Liver (tissue), 9 donors: Measurements from ENCODE around the gene TNIP1. TPM values are rescaled to one million over a fixed set of nuclear protein-coding genes. Genes with fewer than 3 reads are reported as not detected.

Experiments used
- DNase-seq: peaks from one replicate; pipeline ENCODE4 v3.0.0-alpha.2; 2017; ENCODE audit warnings: low spot score
- H3K27ac ChIP-seq, 2 donors: one replicate each; pipeline ENCODE4 v1.7.0; 2013; ENCODE audit warnings: inconsistent platforms in 2 of 2, low read length in 2 of 2, control low read depth in 1 of 2, low read depth in 1 of 2, mild to moderate bottlenecking in 1 of 2
- H3K27me3 ChIP-seq, 4 donors: one replicate each; pipeline versions ENCODE4 v1.6.1 to v1.7.0; 2013; ENCODE audit warnings: low read length in 3 of 4, inconsistent platforms in 1 of 4, mild to moderate bottlenecking in 1 of 4, moderate library complexity in 1 of 4; ENCODE audit not compliant: control insufficient read depth in 4 of 4, insufficient read depth in 4 of 4
- H3K36me3 ChIP-seq, 4 donors: one replicate each; pipeline versions ENCODE4 v1.6.1 to v1.7.0; 2013; ENCODE audit warnings: low read length in 3 of 4, mild to moderate bottlenecking in 3 of 4, low read depth in 1 of 4, moderate library complexity in 1 of 4; ENCODE audit not compliant: control insufficient read depth in 4 of 4, insufficient read depth in 3 of 4
- H3K4me1 ChIP-seq, 4 donors: one replicate each; pipeline versions ENCODE4 v1.6.1 to v1.7.0; 2013; ENCODE audit warnings: low read length in 3 of 4, mild to moderate bottlenecking in 3 of 4, moderate library complexity in 1 of 4; ENCODE audit not compliant: control insufficient read depth in 4 of 4, insufficient read depth in 4 of 4
- H3K4me3 ChIP-seq, 3 donors: one replicate each; pipeline versions ENCODE4 v1.6.1 to v1.7.0; 2013; ENCODE audit warnings: low read length in 3 of 3, control low read depth in 1 of 3, low read depth in 1 of 3, mild to moderate bottlenecking in 1 of 3
- H3K9ac ChIP-seq, 2 donors: one replicate each; pipeline ENCODE4 v1.7.0; 2013; ENCODE audit warnings: low read length in 2 of 2, mild to moderate bottlenecking in 2 of 2, moderate library complexity in 2 of 2, control low read depth in 1 of 2, low read depth in 1 of 2
- H3K9me3 ChIP-seq, 4 donors: one replicate each; pipeline versions ENCODE4 v1.6.1 to v1.7.0; 2013; ENCODE audit warnings: low read length in 3 of 4; ENCODE audit not compliant: control insufficient read depth in 4 of 4
- CTCF ChIP-seq: fragments of 150-350 bp; IDR thresholded peaks from 2 replicates; pipeline ENCODE4 v1.5.1; 2017; ENCODE audit warnings: improper control_type of control experiment, low read depth, low read length; ENCODE audit not compliant: missing input control
- EGR1 ChIP-seq, 2 donors: IDR thresholded peaks; 2 replicates each; pipeline ENCODE4 v1.6.1; 2016 to 2018; ENCODE audit warnings: antibody characterized with exemption in 2 of 2, low read depth in 2 of 2
- FOXA2 ChIP-seq: IDR thresholded peaks from 2 replicates; pipeline ENCODE4 v1.6.1; 2016; ENCODE audit warnings: antibody characterized with exemption
- GABPA ChIP-seq, 2 donors: IDR thresholded peaks in 1 of 2; conservative IDR thresholded peaks in 1 of 2; 2 replicates each; pipeline ENCODE4 v1.6.1; 2016; ENCODE audit warnings: antibody characterized with exemption in 2 of 2, mild to moderate bottlenecking in 1 of 2, moderate library complexity in 1 of 2
- HNF4A ChIP-seq, 2 donors: conservative IDR thresholded peaks; 2 replicates each; pipeline ENCODE4 v1.6.1; 2016; ENCODE audit warnings: antibody characterized with exemption in 2 of 2, mild to moderate bottlenecking in 2 of 2
- JUND ChIP-seq, 2 donors: IDR thresholded peaks; 2 replicates each; pipeline ENCODE4 v1.6.1; 2016; ENCODE audit warnings: antibody characterized with exemption in 2 of 2
- MAX ChIP-seq: IDR thresholded peaks from 2 replicates; pipeline ENCODE4 v1.6.1; 2016; ENCODE audit warnings: antibody characterized with exemption
- NR2F2 ChIP-seq: IDR thresholded peaks from 2 replicates; pipeline ENCODE4 v1.6.1; 2016; ENCODE audit warnings: antibody characterized with exemption
- RAD21 ChIP-seq, 2 donors: IDR thresholded peaks; 2 replicates each; pipeline ENCODE4 v1.6.1; 2016; ENCODE audit warnings: antibody characterized with exemption in 2 of 2, mild to moderate bottlenecking in 2 of 2
- REST ChIP-seq: IDR thresholded peaks from 2 replicates; pipeline ENCODE4 v1.6.1; 2016; ENCODE audit warnings: antibody characterized with exemption, mild to moderate bottlenecking
- RXRA ChIP-seq, 2 donors: IDR thresholded peaks; 2 replicates each; pipeline ENCODE4 v1.6.1; 2017 to 2018; ENCODE audit warnings: antibody characterized with exemption in 2 of 2, mild to moderate bottlenecking in 1 of 2
- SP1 ChIP-seq: IDR thresholded peaks from 2 replicates; pipeline ENCODE4 v1.6.1; 2018; ENCODE audit warnings: antibody characterized with exemption, mild to moderate bottlenecking
- TAF1 ChIP-seq: conservative IDR thresholded peaks from 2 replicates; pipeline ENCODE4 v1.6.1; 2016; ENCODE audit warnings: antibody characterized with exemption, mild to moderate bottlenecking
- YY1 ChIP-seq: IDR thresholded peaks from 2 replicates; pipeline ENCODE4 v1.6.1; 2016; ENCODE audit warnings: antibody characterized with exemption, mild to moderate bottlenecking
- WGBS: extraction: QIAGEN DNeasy Blood & Tissue Kit; methylation state at CpG from one replicate; pipeline ENCODE4 v1.1.7; 2013; 5-methylcytosine and 5-hydroxymethylcytosine counted together
- polyA plus RNA-seq, 2 donors: library from polyadenylated mRNA; stranded (reverse) in 1 of 2; unstranded in 1 of 2; fragments of 200-250 nt in 1 of 2; fragments of >200 nt in 1 of 2; fragmentation: Nextera tagmentation in 1 of 2; extraction: Ambion mirVana in 1 of 2; gene quantifications; one replicate each; pipeline versions ENCODE4 v1.2.1 to v1.2.3, GENCODE V29; 2013 to 2015
- total RNA-seq, 2 donors: library from RNA; depleted of rRNA; stranded (reverse); fragments of >200 nt; gene quantifications; one replicate each; pipeline ENCODE4 v1.2.3, GENCODE V29; 2014
- TF ChIP-seq, protein P1 (sequence below): IDR thresholded peaks from 2 replicates; pipeline ENCODE4 v1.6.1; 2016; ENCODE audit warnings: antibody characterized with exemption
- donor health status: healthy.
- donor health status: healthy.
- donor health status: healthy.
- donor health status: healthy.
- donor health status: healthy.

Gene TNIP1
- total and polyA plus RNA-seq, 4 donors = 33.2 to 101 (median 48.0) TPM

DNA sequence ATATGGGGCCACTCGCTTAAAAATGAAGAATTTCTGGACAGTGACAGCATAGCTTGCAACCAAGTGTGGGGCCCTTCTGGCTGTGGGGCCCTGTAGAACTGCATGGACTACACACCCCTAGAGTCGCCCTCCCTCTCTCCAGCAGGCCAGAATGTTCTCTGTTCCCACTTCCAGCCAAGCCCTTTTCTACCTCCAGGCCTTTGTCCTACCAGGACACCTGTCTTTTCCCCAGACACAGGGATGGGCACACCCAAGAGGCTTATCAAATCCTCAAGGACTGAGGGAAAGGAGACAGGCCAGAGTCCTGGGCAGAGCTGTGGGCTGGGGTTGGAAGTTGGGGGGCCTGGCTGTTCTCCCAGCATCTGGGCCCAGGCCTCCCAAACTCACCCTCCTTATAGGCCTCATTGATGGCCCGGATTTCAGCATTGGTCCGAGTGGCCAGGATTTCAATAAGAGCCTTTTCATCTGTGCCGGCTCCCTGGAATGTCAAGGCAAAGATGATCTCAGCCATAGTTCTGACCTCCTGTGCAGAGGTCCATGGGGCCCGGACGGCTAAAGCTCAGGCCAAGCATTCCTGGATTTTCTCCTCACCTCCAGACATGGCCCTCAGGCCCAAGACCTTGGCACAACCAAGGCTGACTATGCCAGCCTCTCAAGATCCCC, 38.2 kb upstream of the TNIP1 start:
- DNase-seq = no peak
- Histone ChIP-seq H3K27me3 (no peaks in the 10 kb centered on the region), H3K36me3 (peaks cover 23 to 63% (median 50%) of the 10 kb centered on the region in 4 donors), H3K9me3 (no peaks in the 10 kb centered on the region), H3K4me3 (no peak overlapping the region), H3K27ac (no peak overlapping the region), H3K4me1 (peaks cover 0 to 6% (median 2%) of the 10 kb centered on the region in 4 donors), H3K9ac (no peak overlapping the region)
- 95% methylated on average over 7 of the region's 7 CpGs for WGBS
- TF ChIP-seq EGR1 (IDR thresholded peaks at IDR 0.05; ENCODE audit: low read depth in 2 of 2) (no peak), JUND (IDR thresholded peaks at IDR 0.05) (no peak)

DNA sequence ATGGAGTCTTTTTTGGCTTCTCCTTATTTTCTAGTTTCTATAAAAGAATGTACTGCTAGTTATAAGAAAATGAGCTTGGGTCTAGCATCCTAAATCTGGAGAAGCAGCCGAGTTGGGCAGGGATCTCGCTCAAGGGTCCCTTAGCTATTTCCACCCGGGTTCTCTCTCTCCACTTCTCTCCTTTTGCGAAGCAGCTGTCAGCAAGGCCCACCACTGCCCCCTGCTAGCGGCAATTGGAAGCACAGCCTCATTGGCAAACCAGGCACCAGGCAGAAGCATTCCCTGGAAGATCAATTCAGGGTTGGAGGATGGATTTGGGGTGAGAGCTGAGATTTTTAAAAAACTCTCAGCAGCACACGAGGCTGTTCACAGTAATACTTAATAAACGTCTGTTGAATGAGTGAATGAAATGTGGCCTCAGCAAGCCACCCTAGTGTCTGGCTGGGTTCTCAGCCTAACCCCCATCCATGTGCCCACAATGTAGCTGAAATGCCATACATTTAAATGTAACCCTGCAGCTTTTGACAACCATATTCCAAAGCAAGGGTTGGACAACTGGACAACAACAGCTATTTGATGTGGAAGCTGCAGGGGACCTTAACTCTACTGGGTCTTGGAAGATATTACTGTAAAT, 34.6 kb upstream of the TNIP1 start:
- TF ChIP-seq NR2F2 (no peak), CTCF (peak; percentile 95), RXRA (IDR thresholded peaks at IDR 0.05) (peak in 1 of 2 donors; percentile 51), RAD21 (IDR thresholded peaks at IDR 0.05) (peak; percentile 99)
- TF ChIP-seq, protein P1, sequence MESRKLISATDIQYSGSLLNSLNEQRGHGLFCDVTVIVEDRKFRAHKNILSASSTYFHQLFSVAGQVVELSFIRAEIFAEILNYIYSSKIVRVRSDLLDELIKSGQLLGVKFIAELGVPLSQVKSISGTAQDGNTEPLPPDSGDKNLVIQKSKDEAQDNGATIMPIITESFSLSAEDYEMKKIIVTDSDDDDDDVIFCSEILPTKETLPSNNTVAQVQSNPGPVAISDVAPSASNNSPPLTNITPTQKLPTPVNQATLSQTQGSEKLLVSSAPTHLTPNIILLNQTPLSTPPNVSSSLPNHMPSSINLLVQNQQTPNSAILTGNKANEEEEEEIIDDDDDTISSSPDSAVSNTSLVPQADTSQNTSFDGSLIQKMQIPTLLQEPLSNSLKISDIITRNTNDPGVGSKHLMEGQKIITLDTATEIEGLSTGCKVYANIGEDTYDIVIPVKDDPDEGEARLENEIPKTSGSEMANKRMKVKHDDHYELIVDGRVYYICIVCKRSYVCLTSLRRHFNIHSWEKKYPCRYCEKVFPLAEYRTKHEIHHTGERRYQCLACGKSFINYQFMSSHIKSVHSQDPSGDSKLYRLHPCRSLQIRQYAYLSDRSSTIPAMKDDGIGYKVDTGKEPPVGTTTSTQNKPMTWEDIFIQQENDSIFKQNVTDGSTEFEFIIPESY = no peak
- Histone ChIP-seq H3K27me3 (no peaks in the 10 kb centered on the region), H3K27ac (no peak overlapping the region), H3K36me3 (peaks cover 18 to 33% (median 28%) of the 10 kb centered on the region in 4 donors), H3K4me1 (peaks cover 0 to 2% (median 2%) of the 10 kb centered on the region in 4 donors), H3K9ac (no peak overlapping the region), H3K9me3 (no peaks in the 10 kb centered on the region), H3K4me3 (no peak overlapping the region)
- DNase-seq = peak; percentile 83
- WGBS = 4% methylated on average over 7 of the region's 7 CpGs

DNA sequence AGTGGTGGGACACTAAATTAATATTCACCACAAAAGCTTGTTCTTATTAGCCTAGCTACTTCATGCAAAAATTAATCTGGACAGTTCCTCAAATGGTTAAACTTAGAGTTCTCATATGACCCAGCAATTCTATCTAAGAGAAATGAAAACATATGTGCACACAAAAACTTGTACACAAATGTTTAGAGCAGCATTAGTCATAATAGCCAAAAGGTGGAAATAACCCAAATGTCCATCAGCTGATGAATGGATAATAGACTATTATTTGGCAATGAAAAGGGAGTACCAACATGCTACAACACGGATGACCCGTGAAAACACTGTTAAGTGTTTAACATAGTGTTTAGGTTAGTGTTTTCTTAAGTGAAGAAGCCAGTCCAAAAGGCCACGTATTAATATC, 32.8 kb upstream of the TNIP1 start:
- DNase-seq = no peak
- H3K9me3 ChIP-seq = no peaks in the 10 kb centered on the region
- no peak overlapping the region for H3K27ac ChIP-seq
- TF ChIP-seq REST (no peak), EGR1 (IDR thresholded peaks at IDR 0.05; ENCODE audit: low read depth in 2 of 2) (no peak), HNF4A (conservative IDR thresholded peaks at IDR 0.05) (no peak), GABPA (IDR thresholded peaks at IDR 0.05 in 1 of 2, conservative IDR thresholded peaks at IDR 0.05 in 1 of 2) (no peak), RXRA (IDR thresholded peaks at IDR 0.05) (no peak), YY1 (no peak), NR2F2 (no peak), FOXA2 (no peak), JUND (IDR thresholded peaks at IDR 0.05) (no peak), RAD21 (IDR thresholded peaks at IDR 0.05) (no peak), MAX (no peak), SP1 (no peak), CTCF (no peak), TAF1 (no peak)
- H3K27me3 ChIP-seq = no peaks in the 10 kb centered on the region
- H3K4me1 ChIP-seq = peaks cover under 1 to 10% (median 9%) of the 10 kb centered on the region in 4 donors
- H3K9ac ChIP-seq = no peak overlapping the region
- H3K4me3 ChIP-seq = no peak overlapping the region
- whole genome bisulfite sequencing = 86% methylated on average over 3 of the region's 3 CpGs
- peaks cover 8 to 29% (median 24%) of the 10 kb centered on the region in 4 donors for H3K36me3 ChIP-seq
